IMR-90 (cell line): ENCODE data around the gene CD79B. TPM values are rescaled to one million over a fixed set of nuclear protein-coding genes. Genes with fewer than 3 reads are reported as not detected.
A peak's percentile ranks its signal among the peaks of the same experiment; 100 is the strongest.

Experiments
- ATAC-seq: fragments of 200-7000 bp; cut with Tn5 transposase; 2 replicates; pipeline ENCODE4 v1.9.1; 2020; ENCODE audit warnings: low read depth, mild to moderate bottlenecking, moderate library complexity
- BruUV-seq: library from RNA; stranded (reverse); fragments of 400-500 nt; replicated peaks from 2 replicates; lab custom pipeline; 2021; lab: Mats Ljungman, UMichigan
- CTCF ChIA-PET: fragments of 300-600 bp; formaldehyde crosslinking; extraction: SDS; loops from one replicate; lab custom pipeline; 2021; ENCODE audit warnings: antibody characterized with exemption; lab: Yijun Ruan, JAX
- POLR2A ChIA-PET: fragments of 300-600 bp; sonication (Branson Sonifier 250); formaldehyde crosslinking; loops from one replicate; lab custom pipeline; 2022; ENCODE audit warnings: antibody characterized with exemption; ENCODE audit not compliant: unreplicated experiment; lab: Charles Lee
- DNase-seq: peaks from one replicate; pipeline ENCODE4 v3.0.0; 2013
- H2AFZ ChIP-seq: replicated peaks from 2 replicates; pipeline ENCODE3; 2013; ENCODE audit warnings: low read length, mild to moderate bottlenecking; ENCODE audit not compliant: poor library complexity
- H2AK5ac ChIP-seq: 2 replicates; pipeline ENCODE4 v1.6.1; 2013; ENCODE audit warnings: low read depth, low read length, inconsistent platforms
- H2AK9ac ChIP-seq: replicated peaks from 2 replicates; pipeline ENCODE3; 2013; ENCODE audit warnings: mild to moderate bottlenecking, low read depth, low read length, moderate library complexity; ENCODE audit not compliant: poor library complexity
- H2BK120ac ChIP-seq: 2 replicates; pipeline ENCODE4 v1.6.1; 2013; ENCODE audit warnings: low read depth, low read length, inconsistent platforms
- H2BK15ac ChIP-seq: 3 replicates; pipeline ENCODE4 v1.6.1; 2013; ENCODE audit warnings: low read depth, low read length, inconsistent platforms
- H2BK20ac ChIP-seq: 2 replicates; pipeline ENCODE4 v1.6.1; 2013; ENCODE audit warnings: low read depth, mild to moderate bottlenecking, inconsistent platforms, low read length, moderate library complexity
- H2BK5ac ChIP-seq: 2 replicates; pipeline ENCODE4 v1.6.1; 2013; ENCODE audit warnings: mild to moderate bottlenecking, low read depth, low read length, inconsistent platforms; ENCODE audit not compliant: poor library complexity, severe bottlenecking
- H3K14ac ChIP-seq: replicated peaks from 2 replicates; pipeline ENCODE4 v1.6.1; 2013; ENCODE audit warnings: low read depth, low read length, inconsistent platforms
- H3K18ac ChIP-seq: 2 replicates; pipeline ENCODE4 v1.6.1; 2013; ENCODE audit warnings: low read depth, low read length, control low read depth
- H3K23ac ChIP-seq: 2 replicates; pipeline ENCODE4 v1.6.1; 2013; ENCODE audit warnings: low read depth, low read length, inconsistent platforms
- H3K27ac ChIP-seq: 2 replicates; pipeline ENCODE4 v1.5.1; 2013; ENCODE audit warnings: mild to moderate bottlenecking, control low read depth, low read length; ENCODE audit not compliant: insufficient read depth
- H3K27me3 ChIP-seq: 2 replicates; pipeline ENCODE4 v1.6.1; 2013; ENCODE audit warnings: low read length; ENCODE audit not compliant: control insufficient read depth, insufficient read depth
- H3K36me3 ChIP-seq: 2 replicates; pipeline ENCODE4 v1.6.1; 2013; ENCODE audit warnings: low read length, mixed read lengths; ENCODE audit not compliant: control insufficient read depth, insufficient read depth
- H3K4ac ChIP-seq: 2 replicates; pipeline ENCODE4 v1.6.1; 2013; ENCODE audit warnings: low read depth, low read length, inconsistent platforms
- H3K4me1 ChIP-seq: 2 replicates; pipeline ENCODE4 v1.6.1; 2013; ENCODE audit warnings: low read length, mixed read lengths; ENCODE audit not compliant: control insufficient read depth, insufficient read depth
- H3K4me2 ChIP-seq: 2 replicates; pipeline ENCODE4 v1.6.1; 2013; ENCODE audit warnings: low read depth, mild to moderate bottlenecking, control low read depth, low read length, moderate library complexity
- H3K4me3 ChIP-seq: 2 replicates; pipeline ENCODE4 v1.5.1; 2013; ENCODE audit warnings: low read depth, mild to moderate bottlenecking, control low read depth, low read length, moderate library complexity; ENCODE audit not compliant: insufficient read depth
- H3K56ac ChIP-seq: 2 replicates; pipeline ENCODE4 v1.6.1; 2013; ENCODE audit warnings: low read length, inconsistent platforms; ENCODE audit not compliant: insufficient read depth; ENCODE audit errors: extremely low read depth
- H3K79me1 ChIP-seq, 2 experiments: 2 replicates each; pipeline ENCODE4 v1.6.1; 2013; ENCODE audit warnings: low read length in 2 of 2, inconsistent platforms in 1 of 2, low read depth in 1 of 2
- H3K9ac ChIP-seq: 2 replicates; pipeline ENCODE4 v1.6.1; 2013; ENCODE audit warnings: low read depth, low read length, control low read depth
- H3K9me1 ChIP-seq: 2 replicates; pipeline ENCODE4 v1.6.1; 2013; ENCODE audit warnings: low read length, inconsistent platforms; ENCODE audit not compliant: insufficient read depth
- H3K9me3 ChIP-seq: 2 replicates; pipeline ENCODE4 v1.6.1; 2013; ENCODE audit warnings: low read length; ENCODE audit not compliant: control insufficient read depth, insufficient read depth
- H4K20me1 ChIP-seq: 2 replicates; pipeline ENCODE4 v1.6.1; 2013; ENCODE audit warnings: low read length, inconsistent platforms; ENCODE audit not compliant: insufficient read depth
- H4K5ac ChIP-seq: 2 replicates; pipeline ENCODE4 v1.6.1; 2013; ENCODE audit warnings: mild to moderate bottlenecking, low read depth, low read length, control low read depth
- H4K8ac ChIP-seq, 2 experiments: 2 replicates each; pipeline ENCODE4 v1.6.1; 2013; ENCODE audit warnings: low read depth in 2 of 2, low read length in 2 of 2, control low read depth in 1 of 2, inconsistent platforms in 1 of 2
- H4K91ac ChIP-seq: 2 replicates; pipeline ENCODE4 v1.6.1; 2013; ENCODE audit warnings: low read depth, low read length, inconsistent platforms; ENCODE audit not compliant: insufficient read depth
- CTCF ChIP-seq: conservative IDR thresholded peaks from 2 replicates; pipeline ENCODE4 v1.5.1; 2012; ENCODE audit warnings: mild to moderate bottlenecking, low read depth, low read length, improper control_type of control experiment
- ELK1 ChIP-seq: fragments of 150-350 bp; IDR thresholded peaks from 2 replicates; pipeline ENCODE4 v1.6.1; 2016; ENCODE audit warnings: low read depth, mild to moderate bottlenecking, low read length, moderate library complexity, borderline replicate concordance
- MAZ ChIP-seq: IDR thresholded peaks from 2 replicates; pipeline ENCODE4 v1.6.1; 2012; ENCODE audit warnings: low read depth, mild to moderate bottlenecking, low read length, improper control_type of control experiment, moderate library complexity, borderline replicate concordance
- RAD21 ChIP-seq: IDR thresholded peaks from 2 replicates; pipeline ENCODE4 v1.6.1; 2012; ENCODE audit warnings: low read length, improper control_type of control experiment
- RFX5 ChIP-seq: IDR thresholded peaks from 2 replicates; pipeline ENCODE4 v1.8.0; 2012; ENCODE audit warnings: low read depth, mild to moderate bottlenecking, low read length, moderate library complexity
- SMC3 ChIP-seq: fragments of 150-350 bp; IDR thresholded peaks from 2 replicates; pipeline ENCODE4 v1.6.1; 2016; ENCODE audit warnings: low read depth, mild to moderate bottlenecking, antibody characterized with exemption, low read length, moderate library complexity
- WGBS, 2 experiments: methylation state at CpG; one replicate each; pipeline versions ENCODE4 v1.1.5 to v1.1.7; 2013; ENCODE audit warnings: missing lambda C conversion rate in 2 of 2; ENCODE audit not compliant: insufficient read length in 1 of 2; ENCODE audit errors: extremely low coverage in 2 of 2; 5-methylcytosine and 5-hydroxymethylcytosine counted together
- dilution Hi-C: fragments of 300-500 bp; cut with HindIII; formaldehyde crosslinking; loops from one replicate; pipeline ENCODE4 v1.14.3; 2018; ENCODE audit warnings: low sequenced_read_pairs; ENCODE audit not compliant: unreplicated experiment
- in situ Hi-C: fragments of 300-500 bp; cut with MboI; formaldehyde crosslinking; loops from 3 replicates; pipeline ENCODE4 v1.14.3; 2019; ENCODE audit warnings: low sequenced_read_pairs, inconsistent platforms, mixed read lengths
- intact Hi-C: fragments of 100-400 bp; cut with micrococcal nuclease; formaldehyde crosslinking; loops from 2 replicates; pipeline ENCODE4 v1.10.0; 2022
- polyA plus RNA-seq, 3 experiments: library from polyadenylated mRNA; depleted of rRNA; stranded (reverse); fragments of >200 nt; gene quantifications; 2 replicates each; pipeline ENCODE4 v1.2.3, GENCODE V29; 2012; ENCODE audit warnings: low replicate concordance in 1 of 3
- total RNA-seq: library from RNA; depleted of rRNA; stranded (reverse); fragments of >200 nt; gene quantifications from 2 replicates; pipeline ENCODE4 v1.2.3, GENCODE V29; 2012

Gene CD79B
- total and polyA plus RNA-seq, 2 of the 4 experiments (the other 2 are of a cell fraction) = not detected

- dilution Hi-C loops (no loop called here), intact Hi-C loops (loop anchor here (10.0 kb wide), 1 partner anchor 373 kb away; no protein-coding TSS in a partner anchor), in situ Hi-C loops (loop anchor here (10.0 kb wide), 2 partner anchors 113 to 373 kb away; partner anchors contain the start of gene ICAM2)
- Histone ChIP-seq H3K27me3 (peaks cover 45% of the 10 kb centered on the region), H4K91ac (no peak overlapping the region), H3K9me3 (no peaks in the 10 kb centered on the region), H2BK120ac (no peak overlapping the region), H3K9ac (no peak overlapping the region), H2AFZ (no peak overlapping the region), H3K4me3 (no peak overlapping the region), H3K56ac (no peak overlapping the region), H2BK5ac (no peak overlapping the region), H4K20me1 (no peaks in the 10 kb centered on the region), H3K14ac (no peak overlapping the region), H2BK20ac (no peak overlapping the region), H4K5ac (no peak overlapping the region), H3K4me2 (no peak overlapping the region), H3K36me3 (no peaks in the 10 kb centered on the region), H2BK15ac (no peak overlapping the region), H3K23ac (no peak overlapping the region), H3K9me1 (no peaks in the 10 kb centered on the region), H4K8ac (no peak overlapping the region), H3K18ac (no peak overlapping the region), H2AK5ac (no peak overlapping the region; the same call in 1 of the 2 replicates), H3K4me1 (no peaks in the 10 kb centered on the region), H2AK9ac (no peak overlapping the region), H3K4ac (no peak overlapping the region), H3K27ac (no peak overlapping the region), H3K79me1 (no peaks in the 10 kb centered on the region)
- peak; percentile 51 for TF ChIP-seq RAD21
- TF ChIP-seq MAZ = peak; percentile 48; the same call in 1 of the 2 replicates
- TF ChIP-seq RFX5 = no peak
- TF ChIP-seq CTCF = peak; percentile 57
- no peak for TF ChIP-seq ELK1
- peak; percentile 16; the same call in 1 of the 2 replicates for TF ChIP-seq SMC3
- ChIA-PET POLR2A (no interaction called here), CTCF (interaction anchor here (1.0 to 1.5 kb wide), 2 partner anchors 79 to 235 kb away, joined by 3 read pairs; no protein-coding TSS in a partner anchor)
- DNase-seq (peak; percentile 8), ATAC-seq (peak; percentile 87)
- no TSS peak for BruUV-seq
- no CpG with 5 or more reads among the region's 8 CpGs for WGBS, 2 experiments
Observed at GRCh38 chr17:63911657-63912100, 20.5 kb downstream of the CD79B start.
